ENCODE measurements around the gene PPIB. TPM values are rescaled to one million over a fixed set of nuclear protein-coding genes. Genes with fewer than 3 reads are reported as not detected.

Gene PPIB
- total and polyA plus RNA-seq, 4 donors, result 379 to 768 (median 632) TPM

GRCh38 chr15:64137226-64137833, 25.5 kb downstream of the PPIB start:
- no peak overlapping the region for H3K27ac ChIP-seq (ENCODE audit: low read depth in 1 of 2, low read length in 2 of 2)
- H3K36me3 ChIP-seq (ENCODE audit: control insufficient read depth in 4 of 4, insufficient read depth in 3 of 4, low read depth in 1 of 4, low read length in 3 of 4), result peaks cover 18 to 73% (median 52%) of the 10 kb centered on the region in 4 donors
- 78% methylated on average over 8 of the region's 8 CpGs for WGBS

More at GRCh38 chr15:64137226-64137833, 25.5 kb downstream of the PPIB start:
- H3K4me3 ChIP-seq (ENCODE audit: low read depth in 1 of 3, low read length in 3 of 3), result no peak overlapping the region
- no peak for TF ChIP-seq ATF3 (IDR thresholded peaks at IDR 0.05)
- TF ChIP-seq FOXA2 (IDR thresholded peaks at IDR 0.05), result no peak
- TF ChIP-seq CTCF (IDR thresholded peaks at IDR 0.05; ENCODE audit: low read depth, low read length, missing input control), result peak; percentile 16
- TF ChIP-seq REST (IDR thresholded peaks at IDR 0.05), result no peak
- no peak for TF ChIP-seq TAF1 (conservative IDR thresholded peaks at IDR 0.05)
- TF ChIP-seq MAX (IDR thresholded peaks at IDR 0.05), result no peak
- no peak for TF ChIP-seq HNF4A (conservative IDR thresholded peaks at IDR 0.05)
- no peak for TF ChIP-seq JUND (IDR thresholded peaks at IDR 0.05)
- peak in 1 of 2 donors; percentile 42 for TF ChIP-seq RAD21 (IDR thresholded peaks at IDR 0.05)
- no peak for TF ChIP-seq FOXA1 (IDR thresholded peaks at IDR 0.05)
- TF ChIP-seq EGR1 (IDR thresholded peaks at IDR 0.05; ENCODE audit: low read depth in 2 of 2), result no peak
- no peaks in the 10 kb centered on the region for H3K9me3 ChIP-seq (ENCODE audit: control insufficient read depth in 4 of 4, low read length in 3 of 4)
- no peaks in the 10 kb centered on the region for H3K27me3 ChIP-seq (ENCODE audit: control insufficient read depth in 4 of 4, insufficient read depth in 4 of 4, low read length in 3 of 4)
- DNase-seq (ENCODE audit: low spot score), result no peak
- no peaks in the 10 kb centered on the region for H3K4me1 ChIP-seq (ENCODE audit: control insufficient read depth in 4 of 4, insufficient read depth in 4 of 4, low read length in 3 of 4)
- H3K9ac ChIP-seq (ENCODE audit: low read depth in 1 of 2, low read length in 2 of 2), result no peak overlapping the region
